GM12878 (cell line): Measurements from ENCODE around the gene DNAJC5. TPM values are rescaled to one million over a fixed set of nuclear protein-coding genes. Genes with fewer than 3 reads are reported as not detected.

Source experiments
- TCF12 ChIP-seq: IDR thresholded peaks from 2 replicates; pipeline ENCODE4 v1.6.1; 2011; ENCODE audit warnings: low read depth, mild to moderate bottlenecking, low read length
- polyA plus RNA-seq, 11 experiments: library from polyadenylated mRNA; depleted of rRNA in 4 of 11; unstranded in 6 of 11; stranded (reverse) in 5 of 11; fragments of >200 nt; fragmentation: Nextera tagmentation in 4 of 11; fragmentation: Illumina TruSeq in 1 of 11; extraction: Ambion mirVana in 4 of 11; extraction: Trizol in 1 of 11; gene quantifications; 1 replicate in 1 of 11; 2 replicates in 10 of 11; pipeline versions ENCODE4 v1.2.1 to v1.2.3, GENCODE V29; 2011 to 2016; ENCODE audit warnings: inconsistent platforms in 2 of 11, missing spikeins in 2 of 11, low read depth in 1 of 11
- total RNA-seq, 4 experiments: library from RNA; depleted of rRNA in 3 of 4; stranded (reverse); fragments of >200 nt in 3 of 4; fragmentation: Illumina TruSeq in 1 of 4; extraction: Trizol in 1 of 4; gene quantifications; 2 replicates each; pipeline versions ENCODE4 v1.2.1 to v1.2.3, GENCODE V29; 2013 to 2021
- TF ChIP-seq, protein P1 (sequence below): fragments of 450-650 bp; IDR thresholded peaks from 2 replicates; pipeline ENCODE4 v1.6.1; 2017; ENCODE audit warnings: mild to moderate bottlenecking, moderate library complexity
- TF ChIP-seq, protein P2 (sequence below): fragments of 450-650 bp; formaldehyde crosslinking; IDR thresholded peaks from 2 replicates; pipeline ENCODE4 v1.4.0; 2020; ENCODE audit warnings: mild to moderate bottlenecking, moderate library complexity

The DNAJC5 gene
- total and polyA plus RNA-seq, 10 of the 15 experiments (the other 5 are each of a cell fraction or from before 2014, with no cell fraction given): 0.69 to 36.8 (median 17.0) TPM

DNA sequence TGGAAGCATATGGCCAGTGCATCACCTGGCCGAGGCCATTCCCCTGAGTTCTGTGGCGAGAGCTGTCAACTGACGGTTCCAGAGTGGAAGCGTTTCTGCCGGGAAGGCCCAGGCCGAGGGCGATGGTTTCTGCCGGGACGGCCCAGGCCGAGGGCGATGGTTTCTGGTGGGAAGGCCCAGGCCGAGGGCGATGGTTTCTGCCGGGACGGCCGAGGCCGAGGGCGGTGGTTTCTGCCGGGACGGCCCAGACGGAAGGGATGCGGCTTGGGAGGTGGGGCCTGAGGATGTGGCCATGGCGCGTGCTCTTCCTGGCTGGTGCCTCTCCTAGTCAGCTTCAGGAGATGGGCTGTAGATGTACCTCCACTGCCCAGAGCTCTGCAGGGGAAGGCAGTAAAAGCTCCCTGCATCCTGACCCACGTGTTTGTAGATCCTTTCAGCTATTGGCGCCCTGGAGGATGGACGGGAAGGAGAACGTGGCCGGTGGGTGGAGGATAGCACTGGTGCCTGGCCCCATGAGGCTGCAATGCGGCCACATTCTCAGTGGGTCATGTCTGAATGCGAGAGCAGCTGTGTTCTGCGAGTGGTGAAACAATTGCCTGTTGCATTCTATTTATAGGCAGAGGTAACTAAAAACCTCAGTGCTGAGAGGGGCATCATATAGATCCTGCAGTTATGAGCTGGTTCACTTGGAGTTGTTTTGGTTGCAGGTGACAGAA, 17.0 kb upstream of the DNAJC5 start (continued):
- TF ChIP-seq, protein P1, sequence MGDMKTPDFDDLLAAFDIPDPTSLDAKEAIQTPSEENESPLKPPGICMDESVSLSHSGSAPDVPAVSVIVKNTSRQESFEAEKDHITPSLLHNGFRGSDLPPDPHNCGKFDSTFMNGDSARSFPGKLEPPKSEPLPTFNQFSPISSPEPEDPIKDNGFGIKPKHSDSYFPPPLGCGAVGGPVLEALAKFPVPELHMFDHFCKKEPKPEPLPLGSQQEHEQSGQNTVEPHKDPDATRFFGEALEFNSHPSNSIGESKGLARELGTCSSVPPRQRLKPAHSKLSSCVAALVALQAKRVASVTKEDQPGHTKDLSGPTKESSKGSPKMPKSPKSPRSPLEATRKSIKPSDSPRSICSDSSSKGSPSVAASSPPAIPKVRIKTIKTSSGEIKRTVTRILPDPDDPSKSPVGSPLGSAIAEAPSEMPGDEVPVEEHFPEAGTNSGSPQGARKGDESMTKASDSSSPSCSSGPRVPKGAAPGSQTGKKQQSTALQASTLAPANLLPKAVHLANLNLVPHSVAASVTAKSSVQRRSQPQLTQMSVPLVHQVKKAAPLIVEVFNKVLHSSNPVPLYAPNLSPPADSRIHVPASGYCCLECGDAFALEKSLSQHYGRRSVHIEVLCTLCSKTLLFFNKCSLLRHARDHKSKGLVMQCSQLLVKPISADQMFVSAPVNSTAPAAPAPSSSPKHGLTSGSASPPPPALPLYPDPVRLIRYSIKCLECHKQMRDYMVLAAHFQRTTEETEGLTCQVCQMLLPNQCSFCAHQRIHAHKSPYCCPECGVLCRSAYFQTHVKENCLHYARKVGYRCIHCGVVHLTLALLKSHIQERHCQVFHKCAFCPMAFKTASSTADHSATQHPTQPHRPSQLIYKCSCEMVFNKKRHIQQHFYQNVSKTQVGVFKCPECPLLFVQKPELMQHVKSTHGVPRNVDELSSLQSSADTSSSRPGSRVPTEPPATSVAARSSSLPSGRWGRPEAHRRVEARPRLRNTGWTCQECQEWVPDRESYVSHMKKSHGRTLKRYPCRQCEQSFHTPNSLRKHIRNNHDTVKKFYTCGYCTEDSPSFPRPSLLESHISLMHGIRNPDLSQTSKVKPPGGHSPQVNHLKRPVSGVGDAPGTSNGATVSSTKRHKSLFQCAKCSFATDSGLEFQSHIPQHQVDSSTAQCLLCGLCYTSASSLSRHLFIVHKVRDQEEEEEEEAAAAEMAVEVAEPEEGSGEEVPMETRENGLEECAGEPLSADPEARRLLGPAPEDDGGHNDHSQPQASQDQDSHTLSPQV: no peak
- TF ChIP-seq, protein P2, sequence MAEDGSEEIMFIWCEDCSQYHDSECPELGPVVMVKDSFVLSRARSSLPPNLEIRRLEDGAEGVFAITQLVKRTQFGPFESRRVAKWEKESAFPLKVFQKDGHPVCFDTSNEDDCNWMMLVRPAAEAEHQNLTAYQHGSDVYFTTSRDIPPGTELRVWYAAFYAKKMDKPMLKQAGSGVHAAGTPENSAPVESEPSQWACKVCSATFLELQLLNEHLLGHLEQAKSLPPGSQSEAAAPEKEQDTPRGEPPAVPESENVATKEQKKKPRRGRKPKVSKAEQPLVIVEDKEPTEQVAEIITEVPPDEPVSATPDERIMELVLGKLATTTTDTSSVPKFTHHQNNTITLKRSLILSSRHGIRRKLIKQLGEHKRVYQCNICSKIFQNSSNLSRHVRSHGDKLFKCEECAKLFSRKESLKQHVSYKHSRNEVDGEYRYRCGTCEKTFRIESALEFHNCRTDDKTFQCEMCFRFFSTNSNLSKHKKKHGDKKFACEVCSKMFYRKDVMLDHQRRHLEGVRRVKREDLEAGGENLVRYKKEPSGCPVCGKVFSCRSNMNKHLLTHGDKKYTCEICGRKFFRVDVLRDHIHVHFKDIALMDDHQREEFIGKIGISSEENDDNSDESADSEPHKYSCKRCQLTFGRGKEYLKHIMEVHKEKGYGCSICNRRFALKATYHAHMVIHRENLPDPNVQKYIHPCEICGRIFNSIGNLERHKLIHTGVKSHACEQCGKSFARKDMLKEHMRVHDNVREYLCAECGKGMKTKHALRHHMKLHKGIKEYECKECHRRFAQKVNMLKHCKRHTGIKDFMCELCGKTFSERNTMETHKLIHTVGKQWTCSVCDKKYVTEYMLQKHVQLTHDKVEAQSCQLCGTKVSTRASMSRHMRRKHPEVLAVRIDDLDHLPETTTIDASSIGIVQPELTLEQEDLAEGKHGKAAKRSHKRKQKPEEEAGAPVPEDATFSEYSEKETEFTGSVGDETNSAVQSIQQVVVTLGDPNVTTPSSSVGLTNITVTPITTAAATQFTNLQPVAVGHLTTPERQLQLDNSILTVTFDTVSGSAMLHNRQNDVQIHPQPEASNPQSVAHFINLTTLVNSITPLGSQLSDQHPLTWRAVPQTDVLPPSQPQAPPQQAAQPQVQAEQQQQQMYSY: no peak
- no peak for TF ChIP-seq TCF12
